ENCODE data around the gene REL. TPM values are rescaled to one million over a fixed set of nuclear protein-coding genes. Genes with fewer than 3 reads are reported as not detected.

The REL gene
- total RNA-seq, 1 experiment from 2014 or later: 6.2 TPM

DNA sequence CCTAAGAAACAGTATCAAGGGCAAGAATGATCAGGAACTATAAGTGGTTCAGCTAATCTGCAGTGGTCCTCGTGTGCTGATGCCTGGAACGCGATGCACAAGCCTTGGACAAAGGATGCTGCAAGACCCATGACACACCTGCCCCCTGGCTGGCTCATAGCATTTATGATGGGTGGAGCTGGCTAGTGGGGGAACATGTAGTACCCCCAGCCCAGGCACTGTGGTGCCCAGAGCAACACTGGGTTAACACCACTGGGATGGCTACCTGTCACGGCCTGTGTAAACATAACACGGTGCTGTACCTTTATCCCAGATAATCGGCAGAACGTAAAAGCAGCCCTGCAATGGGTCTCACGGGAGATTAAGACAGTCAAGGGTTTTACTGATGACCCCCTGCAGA lies 75.8 kb downstream of the REL start:
- H2BK5ac ChIP-seq (ENCODE audit: insufficient read length, low read length): no peak overlapping the region
- no peak overlapping the region for H2AFZ ChIP-seq (ENCODE audit: low read length)
- H4K5ac ChIP-seq (ENCODE audit: insufficient read length, low read depth, low read length): no peak overlapping the region
- H4K91ac ChIP-seq (ENCODE audit: insufficient read length, low read depth, low read length): no peak overlapping the region
- Mint-ChIP-seq H3K4me1 (no peaks in the 10 kb centered on the region), H3K27me3 (ENCODE audit: low read depth) (no peaks in the 10 kb centered on the region), H3K4me3 (no peak overlapping the region; a peak in 1 of 5 replicates), H3K36me3 (ENCODE audit: insufficient read depth in 1 of 3, low read depth in 3 of 3) (no peaks in the 10 kb centered on the region; a peak in 1 of 7 replicates), H3K9me3 (no peaks in the 10 kb centered on the region), H3K27ac (no peak overlapping the region)
- DNase-seq: no peak
- H3K23me2 ChIP-seq (ENCODE audit: insufficient read length, low read depth, low read length, poor library complexity, severe bottlenecking): no peaks in the 10 kb centered on the region
- H3K27ac ChIP-seq (ENCODE audit: insufficient read length, low read depth, low read length): no peak overlapping the region
- no peak overlapping the region for H3K4ac ChIP-seq (ENCODE audit: low read depth, low read length)
- no CpG with 5 or more reads among the region's 8 CpGs for WGBS (ENCODE audit: extremely low coverage, insufficient read length, low lambda C conversion rate)
- no peaks in the 10 kb centered on the region for H3K4me1 ChIP-seq (ENCODE audit: insufficient read depth, low read length)
- no peak overlapping the region for H4K8ac ChIP-seq (replicated peaks; ENCODE audit: insufficient read length, low read depth, low read length)
- no peak overlapping the region for H2BK15ac ChIP-seq (ENCODE audit: low read depth, low read length)
- H3K56ac ChIP-seq (ENCODE audit: insufficient read length, low read depth, low read length): no peak overlapping the region
- TF ChIP-seq CTCF (conservative IDR thresholded peaks at IDR 0.05): no peak
- no peak overlapping the region for H3K4me2 ChIP-seq (ENCODE audit: insufficient read depth, insufficient read length, low read length)
- H4K20me1 ChIP-seq (ENCODE audit: control insufficient read depth, insufficient read depth, insufficient read length): no peaks in the 10 kb centered on the region
- H3K23ac ChIP-seq (ENCODE audit: insufficient read length, low read depth, low read length): no peak overlapping the region
- no peaks in the 10 kb centered on the region for H3K9me3 ChIP-seq (ENCODE audit: control insufficient read depth, low read depth, low read length)
- H3K14ac ChIP-seq (ENCODE audit: insufficient read depth, low read length): no peak overlapping the region
- no peak overlapping the region for H2BK12ac ChIP-seq (ENCODE audit: insufficient read length, low read depth, low read length)
- H2AK5ac ChIP-seq (ENCODE audit: insufficient read length, low read length): no peak overlapping the region
- no peak overlapping the region for H2BK120ac ChIP-seq (ENCODE audit: low read depth, low read length, poor library complexity, severe bottlenecking)
- no peaks in the 10 kb centered on the region for H3K79me1 ChIP-seq (ENCODE audit: insufficient read depth, low read depth, low read length, poor library complexity, severe bottlenecking)
- H3T11ph ChIP-seq (ENCODE audit: low read length): no peak overlapping the region
- H3K79me2 ChIP-seq (ENCODE audit: insufficient read depth, low read length): no peaks in the 10 kb centered on the region
- no peak overlapping the region for H3K18ac ChIP-seq (ENCODE audit: insufficient read length, low read depth, low read length)
- H2BK20ac ChIP-seq (ENCODE audit: low read depth, low read length, poor library complexity, severe bottlenecking): no peak overlapping the region
- no peak overlapping the region for H3K9ac ChIP-seq (ENCODE audit: extremely low read depth, insufficient read length, low read length)
- no peaks in the 10 kb centered on the region for H3K27me3 ChIP-seq (ENCODE audit: insufficient read depth, low read length)
